ENCODE results near the gene SPTBN1.

SPTBN1 gene

GRCh38 chr2:54557601-54558187, 101.6 kb downstream of the SPTBN1 start:
- TF ChIP-seq TAF1 (IDR thresholded peaks at IDR 0.05; ENCODE audit: low read depth) = no peak
- TF ChIP-seq MAX (IDR thresholded peaks at IDR 0.05) = peak; percentile 70
- no peak for TF ChIP-seq REST (IDR thresholded peaks at IDR 0.05; ENCODE audit: low read depth)
- no peak for TF ChIP-seq CEBPB (IDR thresholded peaks at IDR 0.05)
- 0 out of 2 replicates have a peak, but pooled peaks have one; percentile 28 for TF ChIP-seq YY1 (IDR thresholded peaks at IDR 0.05; ENCODE audit: low read depth)
- no peak for TF ChIP-seq EP300 (IDR thresholded peaks at IDR 0.05; ENCODE audit: borderline replicate concordance)
- no peak for TF ChIP-seq NFIC (IDR thresholded peaks at IDR 0.05)
- peak; percentile 62; the same call in 1 of the 2 replicates for TF ChIP-seq ZBTB7A (IDR thresholded peaks at IDR 0.05; ENCODE audit: low read depth)
- TF ChIP-seq RAD21 (IDR thresholded peaks at IDR 0.05; ENCODE audit: low read depth) = no peak
- TF ChIP-seq TCF12 (IDR thresholded peaks at IDR 0.05; ENCODE audit: low read depth) = no peak
- TF ChIP-seq CREB1 (IDR thresholded peaks at IDR 0.05; ENCODE audit: low read depth) = no peak
- TF ChIP-seq FOXM1 (IDR thresholded peaks at IDR 0.05; ENCODE audit: borderline replicate concordance, low read depth) = no peak
- no peak for TF ChIP-seq USF1 (IDR thresholded peaks at IDR 0.05)
- TF ChIP-seq EGR1 (IDR thresholded peaks at IDR 0.05) = no peak
- peak; percentile 26; the same call in 1 of the 2 replicates for TF ChIP-seq TEAD4 (IDR thresholded peaks at IDR 0.05)

GRCh38 chr2:54558188-54559005, 102.3 kb downstream of the SPTBN1 start:
- TF ChIP-seq USF1 (IDR thresholded peaks at IDR 0.05) = no peak
- TF ChIP-seq TAF1 (IDR thresholded peaks at IDR 0.05; ENCODE audit: low read depth) = no peak; the same call in 1 of the 2 replicates
- 0 out of 2 replicates have a peak, but pooled peaks have one; percentile 34 for TF ChIP-seq YY1 (IDR thresholded peaks at IDR 0.05; ENCODE audit: low read depth)
- TF ChIP-seq RAD21 (IDR thresholded peaks at IDR 0.05; ENCODE audit: low read depth) = no peak
- no peak for TF ChIP-seq NFIC (IDR thresholded peaks at IDR 0.05)
- no peak for TF ChIP-seq CEBPB (IDR thresholded peaks at IDR 0.05)
- TF ChIP-seq EGR1 (IDR thresholded peaks at IDR 0.05) = no peak
- no peak for TF ChIP-seq TEAD4 (IDR thresholded peaks at IDR 0.05)
- TF ChIP-seq MAX (IDR thresholded peaks at IDR 0.05) = peak; percentile 13; the same call in 1 of the 2 replicates
- TF ChIP-seq TCF12 (IDR thresholded peaks at IDR 0.05; ENCODE audit: low read depth) = 0 out of 2 replicates have a peak, but pooled peaks have one; percentile 9
- no peak for TF ChIP-seq FOXM1 (IDR thresholded peaks at IDR 0.05; ENCODE audit: borderline replicate concordance, low read depth)
- no peak for TF ChIP-seq REST (IDR thresholded peaks at IDR 0.05; ENCODE audit: low read depth)
- no peak for TF ChIP-seq EP300 (IDR thresholded peaks at IDR 0.05; ENCODE audit: borderline replicate concordance)
- peak; percentile 23; the same call in 1 of the 2 replicates for TF ChIP-seq ZBTB7A (IDR thresholded peaks at IDR 0.05; ENCODE audit: low read depth)
- TF ChIP-seq CREB1 (IDR thresholded peaks at IDR 0.05; ENCODE audit: low read depth) = no peak

- TF ChIP-seq CEBPB (IDR thresholded peaks at IDR 0.05) = no peak
- TF ChIP-seq REST (IDR thresholded peaks at IDR 0.05; ENCODE audit: low read depth) = no peak
- no peak for TF ChIP-seq EP300 (IDR thresholded peaks at IDR 0.05; ENCODE audit: borderline replicate concordance)
- TF ChIP-seq CREB1 (IDR thresholded peaks at IDR 0.05; ENCODE audit: low read depth) = no peak
- TF ChIP-seq EGR1 (IDR thresholded peaks at IDR 0.05) = no peak
- no peak for TF ChIP-seq FOXM1 (IDR thresholded peaks at IDR 0.05; ENCODE audit: borderline replicate concordance, low read depth)
- TF ChIP-seq TAF1 (IDR thresholded peaks at IDR 0.05; ENCODE audit: low read depth) = no peak
- TF ChIP-seq RAD21 (IDR thresholded peaks at IDR 0.05; ENCODE audit: low read depth) = no peak
- TF ChIP-seq NFIC (IDR thresholded peaks at IDR 0.05) = no peak
- TF ChIP-seq YY1 (IDR thresholded peaks at IDR 0.05; ENCODE audit: low read depth) = no peak
These were observed 102.9 kb downstream of the SPTBN1 start for GRCh38 chr2:54559006-54559445.
